ENCODE measurements around the gene DDX11. TPM values are rescaled to one million over a fixed set of nuclear protein-coding genes. Genes with fewer than 3 reads are reported as not detected.
"Not testable (repeated sequence)": the region's sequence is repeated elsewhere in the genome, so short reads cannot be mapped to it uniquely, and the experiment has no call there.

DDX11 gene
- total RNA-seq, 2 experiments from 2014 or later, result 128 TPM

- POLR2A ChIA-PET, result no interaction called here
- CTCF ChIA-PET, result no interaction called here
Measured at GRCh38 chr12:31119192-31119802, 45.6 kb downstream of the DDX11 start.

GRCh38 chr12:31119803-31120211, 46.1 kb downstream of the DDX11 start:
- ChIA-PET CTCF (no interaction called here), POLR2A (no interaction called here)

- ChIA-PET POLR2A (no interaction called here), CTCF (no interaction called here)
Measured at GRCh38 chr12:31120392-31121008, 46.8 kb downstream of the DDX11 start.

- POLR2A ChIA-PET, CTCF ChIA-PET: not testable (repeated sequence)
Measured at GRCh38 chr12:31121022-31121728, 47.5 kb downstream of the DDX11 start.

GRCh38 chr12:31122481-31122880, 48.8 kb downstream of the DDX11 start:
- CTCF ChIA-PET, result no interaction called here
- POLR2A ChIA-PET, result no interaction called here

GRCh38 chr12:31124158-31124557, 50.5 kb downstream of the DDX11 start:
- CTCF ChIA-PET, POLR2A ChIA-PET: not testable (repeated sequence)

- CTCF ChIA-PET, POLR2A ChIA-PET: not testable (repeated sequence)
Measured at GRCh38 chr12:31125171-31125570, 51.5 kb downstream of the DDX11 start.

GRCh38 chr12:31127209-31127848, 53.7 kb downstream of the DDX11 start:
- POLR2A ChIA-PET, CTCF ChIA-PET: not testable (repeated sequence)

- POLR2A ChIA-PET, CTCF ChIA-PET: not testable (repeated sequence)
Measured at GRCh38 chr12:31136581-31136980, 62.9 kb downstream of the DDX11 start.

GRCh38 chr12:31144768-31145167, 71.1 kb downstream of the DDX11 start:
- POLR2A ChIA-PET, CTCF ChIA-PET: not testable (repeated sequence)

- CTCF ChIA-PET, POLR2A ChIA-PET: not testable (repeated sequence)
Measured at GRCh38 chr12:31145296-31145695, 71.6 kb downstream of the DDX11 start.

GRCh38 chr12:31147415-31147814, 73.8 kb downstream of the DDX11 start:
- POLR2A ChIA-PET, CTCF ChIA-PET: not testable (repeated sequence)

GRCh38 chr12:31150766-31151165, 77.1 kb downstream of the DDX11 start:
- POLR2A ChIA-PET, result not testable (repeated sequence)

More at GRCh38 chr12:31150766-31151165, 77.1 kb downstream of the DDX11 start:
- CTCF ChIA-PET, result not testable (repeated sequence)

Other genes starting within 250 kb of the DDX11 start
- not detected for gene TSPAN11, start 147.1 kb upstream of the DDX11 start, total RNA-seq